SK-N-SH (cell line): ENCODE data around the gene ICAM5. TPM values are rescaled to one million over a fixed set of nuclear protein-coding genes. Genes with fewer than 3 reads are reported as not detected.

Experiments used
- CTCF ChIA-PET: fragments of 300-600, 350-600 bp; formaldehyde crosslinking; extraction: SDS; loops from one replicate; lab custom pipeline; 2021; lab: Yijun Ruan, JAX
- POLR2A ChIA-PET: fragments of 350-600 bp; sonication (Branson Sonifier 250); formaldehyde crosslinking; extraction: SDS; loops from one replicate; lab custom pipeline; 2020; ENCODE audit warnings: antibody characterized with exemption, inconsistent platforms; lab: Yijun Ruan, JAX
- DNase-seq: peaks from one replicate; pipeline ENCODE4 v3.0.0; 2012
- H2AFZ ChIP-seq: fragments of 200-600 bp; sonication (generic); 2 replicates; pipeline ENCODE4 v1.8.1; 2016; ENCODE audit warnings: antibody characterized with exemption, mild to moderate bottlenecking, low read depth
- H3F3A ChIP-seq: fragments of 200-600 bp; sonication (generic); replicated peaks from 2 replicates; pipeline ENCODE3; 2016; ENCODE audit warnings: antibody characterized with exemption, mild to moderate bottlenecking; ENCODE audit not compliant: insufficient read depth
- H3K27ac ChIP-seq, 2 experiments: fragments of 200-500 bp in 1 of 2; fragments of 200-600 bp in 1 of 2; sonication (Bioruptor generic) in 1 of 2; sonication (generic), shearing (Covaris generic) in 1 of 2; 2 replicates each; pipeline versions ENCODE4 v1.5.1 to v1.6.1; 2014 to 2016; ENCODE audit warnings: low read depth in 2 of 2, inconsistent platforms in 1 of 2, low read length in 1 of 2, mild to moderate bottlenecking in 1 of 2, mixed read lengths in 1 of 2
- H3K27me3 ChIP-seq: fragments of 200-600 bp; sonication (generic), shearing (Covaris generic); 2 replicates; pipeline ENCODE4 v1.6.1; 2016; ENCODE audit warnings: mixed run types; ENCODE audit not compliant: insufficient read depth
- H3K36me3 ChIP-seq, 2 experiments: fragments of 200-500 bp in 1 of 2; fragments of 200-600 bp in 1 of 2; sonication (Bioruptor generic) in 1 of 2; sonication (generic) in 1 of 2; replicated peaks in 1 of 2; 2 replicates each; pipeline versions ENCODE3 to v1.5.1; 2014 to 2016; ENCODE audit warnings: low read length in 1 of 2, mild to moderate bottlenecking in 1 of 2; ENCODE audit not compliant: insufficient read depth in 2 of 2, control insufficient read depth in 1 of 2
- H3K4me1 ChIP-seq, 2 experiments: fragments of 200-500 bp in 1 of 2; fragments of 200-600 bp in 1 of 2; sonication (Bioruptor generic) in 1 of 2; sonication (generic), shearing (Covaris generic) in 1 of 2; 2 replicates each; pipeline versions ENCODE4 v1.5.1 to v1.6.1; 2014 to 2016; ENCODE audit warnings: low read depth in 1 of 2, low read length in 1 of 2, mixed run types in 1 of 2; ENCODE audit not compliant: insufficient read depth in 2 of 2, control insufficient read depth in 1 of 2
- H3K4me2 ChIP-seq: fragments of 200-600 bp; sonication (generic), shearing (Covaris generic); 2 replicates; pipeline ENCODE4 v1.6.1; 2017; ENCODE audit warnings: mixed run types
- H3K4me3 ChIP-seq, 2 experiments: fragments of 200-500 bp in 1 of 2; fragments of 200-600 bp in 1 of 2; sonication (Bioruptor generic) in 1 of 2; sonication (generic), shearing (Covaris generic) in 1 of 2; 2 replicates each; pipeline versions ENCODE4 v1.5.1 to v1.8.1; 2014 to 2016; ENCODE audit warnings: low read depth in 2 of 2, inconsistent platforms in 1 of 2, low read length in 1 of 2, mild to moderate bottlenecking in 1 of 2, mixed read lengths in 1 of 2, moderate library complexity in 1 of 2
- H3K79me2 ChIP-seq: fragments of 200-600 bp; sonication (generic); 2 replicates; pipeline ENCODE4 v1.8.1; 2017; ENCODE audit warnings: mild to moderate bottlenecking; ENCODE audit not compliant: insufficient read depth
- H3K9ac ChIP-seq: fragments of 200-600 bp; sonication (generic); 2 replicates; pipeline ENCODE4 v1.6.1; 2017; ENCODE audit warnings: mixed run types
- H3K9me2 ChIP-seq: fragments of 200-600 bp; sonication (generic); 2 replicates; pipeline ENCODE4 v1.6.1; 2017; ENCODE audit warnings: mixed run types
- H3K9me3 ChIP-seq: fragments of 200-600 bp; sonication (generic); 2 replicates; pipeline ENCODE4 v1.6.1; 2017; ENCODE audit warnings: mixed run types, mild to moderate bottlenecking, moderate library complexity
- H4K20me1 ChIP-seq: fragments of 200-600 bp; sonication (generic); 2 replicates; pipeline ENCODE4 v1.6.1; 2017; ENCODE audit warnings: mild to moderate bottlenecking, mixed run types; ENCODE audit not compliant: insufficient read depth
- ELF1 ChIP-seq: IDR thresholded peaks from 2 replicates; pipeline ENCODE4 v1.4.0; 2012
- EZH2phosphoT487 ChIP-seq: fragments of 200-600 bp; sonication (generic); IDR thresholded peaks from 2 replicates; pipeline ENCODE4 v1.6.1; 2017; ENCODE audit warnings: low read depth, mixed run types, mild to moderate bottlenecking, antibody characterized with exemption, moderate library complexity, borderline replicate concordance
- FOXJ3 ChIP-seq: sonication (generic); formaldehyde crosslinking; IDR thresholded peaks from 2 replicates; pipeline ENCODE4 v1.5.1; 2020; ENCODE audit warnings: mild to moderate bottlenecking, missing genetic modification reagents
- FOXM1 ChIP-seq: IDR thresholded peaks from 2 replicates; pipeline ENCODE4 v1.4.0; 2012; ENCODE audit warnings: low read depth, mild to moderate bottlenecking
- GATA2 ChIP-seq: sonication (generic); formaldehyde crosslinking; IDR thresholded peaks from 2 replicates; pipeline ENCODE4 v1.5.0; 2020; ENCODE audit warnings: mild to moderate bottlenecking, missing genetic modification reagents
- MAX ChIP-seq: IDR thresholded peaks from 2 replicates; pipeline ENCODE4 v1.4.0; 2012; ENCODE audit warnings: low read depth
- MEF2A ChIP-seq: IDR thresholded peaks from 2 replicates; pipeline ENCODE4 v1.4.0; 2012; ENCODE audit warnings: low read depth, borderline replicate concordance
- MXI1 ChIP-seq: IDR thresholded peaks from 2 replicates; pipeline ENCODE4 v1.6.1; 2012; ENCODE audit warnings: mild to moderate bottlenecking, low read depth, low read length, improper control_type of control experiment
- NFIC ChIP-seq: IDR thresholded peaks from 2 replicates; pipeline ENCODE4 v1.4.0; 2012; ENCODE audit warnings: borderline replicate concordance
- POLR2AphosphoS5 ChIP-seq: IDR thresholded peaks from 2 replicates; pipeline ENCODE4 v1.6.1; 2012; ENCODE audit warnings: low read depth, low read length
- RAD21 ChIP-seq: IDR thresholded peaks from 2 replicates; pipeline ENCODE4 v1.6.1; 2012; ENCODE audit warnings: mild to moderate bottlenecking, low read length
- SIN3A ChIP-seq: IDR thresholded peaks from 2 replicates; pipeline ENCODE4 v1.6.1; 2012; ENCODE audit warnings: low read depth, mild to moderate bottlenecking, low read length, moderate library complexity, borderline replicate concordance
- SMC3 ChIP-seq: IDR thresholded peaks from 2 replicates; pipeline ENCODE4 v1.6.1; 2012; ENCODE audit warnings: low read depth, low read length, improper control_type of control experiment
- TAF1 ChIP-seq: IDR thresholded peaks from 2 replicates; pipeline ENCODE4 v1.6.1; 2012; ENCODE audit warnings: low read depth, mild to moderate bottlenecking, low read length, moderate library complexity, borderline replicate concordance
- TCF12 ChIP-seq: IDR thresholded peaks from 2 replicates; pipeline ENCODE4 v1.4.0; 2012
- TEAD4 ChIP-seq: IDR thresholded peaks from 2 replicates; pipeline ENCODE4 v1.4.0; 2012; ENCODE audit warnings: mild to moderate bottlenecking, borderline replicate concordance; ENCODE audit not compliant: insufficient read depth
- USF2 ChIP-seq: fragments of 150-350 bp; IDR thresholded peaks from 2 replicates; pipeline ENCODE4 v1.6.1; 2017; ENCODE audit warnings: antibody characterized with exemption, low read length, low read depth, borderline replicate concordance
- YY1 ChIP-seq: IDR thresholded peaks from 2 replicates; pipeline ENCODE4 v1.4.0; 2012; ENCODE audit warnings: low read depth, mild to moderate bottlenecking
- WGBS: methylation state at CpG from one replicate; pipeline ENCODE4 v1.1.6; 2017; ENCODE audit warnings: low lambda C conversion rate; 5-methylcytosine and 5-hydroxymethylcytosine counted together
- polyA plus RNA-seq, 3 experiments: library from polyadenylated mRNA; depleted of rRNA; stranded (reverse); fragments of >200 nt; gene quantifications; 2 replicates each; pipeline ENCODE4 v1.2.3, GENCODE V29; 2012

Gene ICAM5
- polyA plus RNA-seq, 1 of the 3 experiments (the other 2 are of a cell fraction), result 5.2 TPM

DNA sequence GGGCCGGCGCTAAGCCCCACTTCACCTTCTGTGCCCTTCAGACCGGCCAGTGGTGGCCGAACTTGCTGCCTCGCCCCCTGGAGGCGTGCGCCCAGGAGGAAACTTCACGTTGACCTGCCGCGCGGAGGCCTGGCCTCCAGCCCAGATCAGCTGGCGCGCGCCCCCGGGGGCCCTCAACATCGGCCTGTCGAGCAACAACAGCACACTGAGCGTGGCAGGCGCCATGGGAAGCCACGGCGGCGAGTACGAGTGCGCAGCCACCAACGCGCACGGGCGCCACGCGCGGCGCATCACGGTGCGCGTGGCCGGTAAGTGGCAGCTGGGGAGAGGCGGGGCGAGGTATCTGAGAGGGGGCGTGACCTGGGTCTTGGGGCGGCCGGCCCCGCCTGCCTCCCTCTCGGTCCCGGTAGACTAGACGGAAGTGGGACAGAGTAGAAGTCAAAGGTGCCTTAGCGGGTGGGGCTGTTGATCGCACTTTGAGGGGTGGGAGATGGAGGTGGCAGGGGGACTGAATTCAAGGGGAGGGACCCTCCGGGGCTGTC is 5.6 kb downstream of the ICAM5 start:
- peak overlapping the region; percentile 19; the same call in 1 of the 2 replicates for H3K4me2 ChIP-seq
- TF ChIP-seq EZH2phosphoT487 (no peak), GATA2 (CRISPR knock-in tag) (no peak), YY1 (no peak), NFIC (no peak), MXI1 (no peak), TEAD4 (no peak), MAX (no peak), FOXM1 (no peak), MEF2A (no peak), TAF1 (no peak)

DNA sequence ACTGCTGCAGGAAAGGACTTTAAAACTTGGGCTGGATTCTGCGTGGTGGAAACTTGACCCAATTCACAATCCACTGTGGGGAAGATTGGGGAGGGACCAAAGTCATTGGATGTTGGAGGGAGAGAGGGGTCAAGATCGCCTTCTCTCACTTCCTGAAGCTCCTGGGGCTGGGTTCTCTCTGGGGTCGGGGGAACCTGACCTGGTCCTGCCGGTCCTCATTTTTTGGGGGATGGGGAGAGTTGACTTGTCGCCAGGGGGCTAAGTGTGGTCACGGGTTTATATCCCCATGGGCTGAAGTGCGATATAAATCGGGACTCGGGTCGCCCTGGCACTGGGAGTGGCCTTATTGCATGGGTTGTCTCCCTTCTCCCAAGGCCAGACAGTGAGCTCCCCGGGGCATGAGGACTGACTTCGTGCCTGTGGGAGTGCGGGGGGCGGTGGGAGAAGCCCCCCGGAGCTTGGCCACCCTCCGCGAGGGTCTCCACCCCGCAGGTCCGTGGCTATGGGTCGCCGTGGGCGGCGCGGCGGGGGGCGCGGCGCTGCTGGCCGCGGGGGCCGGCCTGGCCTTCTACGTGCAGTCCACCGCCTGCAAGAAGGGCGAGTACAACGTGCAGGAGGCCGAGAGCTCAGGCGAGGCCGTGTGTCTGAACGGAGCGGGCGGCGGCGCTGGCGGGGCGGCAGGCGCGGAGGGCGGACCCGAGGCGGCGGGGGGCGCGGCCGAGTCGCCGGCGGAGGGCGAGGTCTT is 6.3 kb downstream of the ICAM5 start:
- Histone ChIP-seq H3K9ac (no peak overlapping the region), H3K4me3 (no peak overlapping the region), H2AFZ (no peak overlapping the region), H3K79me2 (no peaks in the 10 kb centered on the region), H3K4me1 (peaks cover 0 to 21% of the 10 kb centered on the region in 2 experiments; a peak in 1 of 4 replicates), H4K20me1 (no peaks in the 10 kb centered on the region), H3K36me3 (no peaks in the 10 kb centered on the region), H3K27me3 (no peaks in the 10 kb centered on the region), H3K9me3 (no peaks in the 10 kb centered on the region), H3F3A (no peaks in the 10 kb centered on the region), H3K27ac (no peak overlapping the region), H3K9me2 (no peaks in the 10 kb centered on the region), H3K4me2 (peak overlapping the region; percentile 19; the same call in 1 of the 2 replicates)
- WGBS, result 68% methylated on average over 43 of the region's 58 CpGs
- ChIA-PET POLR2A (no interaction called here), CTCF (interaction anchor here (1.3 kb wide), 1 partner anchor 37 kb away, joined by 3 read pairs; no protein-coding TSS in a partner anchor)
- TF ChIP-seq NFIC (no peak), TCF12 (no peak), FOXJ3 (CRISPR knock-in tag) (no peak), YY1 (no peak), MAX (no peak), POLR2AphosphoS5 (no peak), RAD21 (no peak), ELF1 (no peak), SIN3A (no peak), USF2 (no peak), SMC3 (no peak)
- peak; percentile 58 for DNase-seq

More for the DNA sequence above, 5.6 kb downstream of the ICAM5 start:
- Histone ChIP-seq H3K4me1 (peaks cover 0 to 26% of the 10 kb centered on the region in 2 experiments; a peak in 1 of 4 replicates), H3K27ac (no peak overlapping the region), H3K79me2 (no peaks in the 10 kb centered on the region), H3K27me3 (no peaks in the 10 kb centered on the region), H3K36me3 (no peaks in the 10 kb centered on the region), H2AFZ (no peak overlapping the region), H3K9me3 (no peaks in the 10 kb centered on the region), H4K20me1 (no peaks in the 10 kb centered on the region), H3K9ac (no peak overlapping the region), H3K9me2 (no peaks in the 10 kb centered on the region), H3F3A (no peaks in the 10 kb centered on the region), H3K4me3 (no peak overlapping the region)
- ChIA-PET POLR2A (no interaction called here), CTCF (interaction anchor here (1.3 kb wide), 1 partner anchor 36 kb away, joined by 3 read pairs; no protein-coding TSS in a partner anchor)
- WGBS, result 52% methylated on average over 16 of the region's 48 CpGs
- peak; percentile 52 for DNase-seq
